ENCODE results near the gene LANCL3. TPM values are rescaled to one million over a fixed set of nuclear protein-coding genes. Genes with fewer than 3 reads are reported as not detected.

LANCL3 gene
- total RNA-seq, result 0.19 and 0.81 TPM in 2 replicates

DNA sequence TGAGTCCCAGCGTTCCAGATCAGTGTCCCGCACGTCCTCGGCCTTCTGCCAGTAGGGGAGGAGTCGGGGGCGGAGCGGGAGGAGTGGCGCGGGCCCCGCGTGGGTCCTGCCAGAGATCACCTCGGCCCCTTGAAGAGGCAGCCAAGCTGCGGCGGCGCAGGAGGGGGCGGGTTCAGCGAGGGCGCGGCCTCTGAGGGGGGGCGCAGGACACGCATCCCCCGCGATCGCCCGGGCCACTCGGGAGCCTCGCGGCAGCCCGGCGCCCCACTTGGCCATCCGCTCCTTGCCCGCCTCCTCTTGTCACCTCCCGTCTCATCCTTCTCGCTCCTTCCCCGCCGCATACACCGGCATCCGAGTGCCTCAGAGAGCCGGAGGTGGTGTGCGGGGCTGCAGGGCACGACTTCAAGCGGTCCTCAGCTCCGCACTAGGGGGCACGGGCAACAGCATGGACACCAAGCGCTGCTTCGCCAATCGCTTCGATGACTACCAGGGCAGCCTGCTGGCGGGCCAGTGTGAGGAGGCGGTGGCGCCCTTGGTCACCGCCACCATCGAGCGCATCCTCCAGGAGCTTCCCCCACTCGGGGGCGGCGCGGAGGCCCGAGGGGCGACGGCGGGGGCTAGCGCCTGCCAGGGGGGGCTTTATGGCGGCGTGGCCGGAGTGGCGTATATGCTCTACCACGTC is at the start of gene LANCL3:
Gene LANCL3, plus strand, starts transcription at position 236 of the 682 bp plus-strand sequence. Its CDS starts 210 bp downstream, at position 446.

DNA sequence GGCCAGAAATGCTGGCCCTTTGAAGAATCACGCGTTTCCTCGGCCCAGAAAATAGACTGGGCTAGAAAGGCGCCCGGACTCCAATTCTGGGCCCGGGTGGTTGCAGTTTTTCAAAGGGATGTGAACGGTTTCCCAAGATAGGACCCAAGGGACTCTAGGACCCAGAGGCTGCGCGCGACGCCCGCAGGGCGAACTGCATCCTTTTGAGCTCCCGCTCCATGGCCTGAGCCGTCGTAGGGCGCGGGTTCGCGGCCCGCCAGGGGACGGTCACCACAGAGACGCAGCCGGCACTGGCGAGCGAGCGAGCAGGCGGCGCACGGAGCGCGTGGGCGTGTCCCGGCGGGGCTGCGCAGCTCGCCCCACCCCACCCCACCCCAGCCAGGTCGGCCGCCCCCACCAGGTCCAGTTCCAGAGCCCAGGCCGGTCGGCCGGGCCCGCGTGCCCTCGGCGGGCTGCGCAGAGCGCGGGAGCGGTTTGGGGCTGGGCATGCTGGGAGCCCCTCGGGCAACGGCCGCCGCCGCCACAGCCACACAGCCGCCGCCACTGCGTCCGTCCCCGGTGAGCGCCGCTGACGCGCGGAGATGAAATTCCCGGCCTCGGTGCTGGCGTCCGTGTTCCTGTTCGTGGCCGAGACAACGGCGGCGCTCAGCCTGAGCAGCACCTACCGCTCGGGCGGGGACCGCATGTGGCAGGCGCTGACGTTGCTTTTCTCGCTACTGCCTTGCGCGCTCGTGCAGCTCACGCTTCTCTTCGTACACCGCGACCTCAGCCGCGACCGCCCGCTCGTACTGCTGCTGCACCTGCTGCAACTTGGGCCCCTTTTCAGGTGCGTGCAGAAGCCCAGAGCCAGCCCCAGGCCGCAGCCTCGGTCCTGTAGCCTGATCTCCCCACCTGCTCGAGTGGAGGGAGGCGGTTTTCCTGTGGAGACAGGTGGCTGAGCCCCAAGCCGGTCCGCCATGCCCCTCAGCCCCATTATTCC is 114.2 kb downstream of the LANCL3 start, which contains the start of gene XK:
Gene XK, plus strand, starts transcription at position 411 of the 979 bp plus-strand sequence. Its CDS starts 171 bp downstream, at position 582.

Other genes starting within 250 kb of the LANCL3 start
- 24.6 and 25.8 TPM in 2 replicates for gene PRRG1, start 222.3 kb upstream of the LANCL3 start, total RNA-seq
- under 0.01 TPM in 1 of 2 replicates, not detected in the other for gene XK, start 114.1 kb downstream of the LANCL3 start, total RNA-seq
- not detected in 2 replicates for gene CYBB, start 208.4 kb downstream of the LANCL3 start, total RNA-seq